B cell (primary cell): ENCODE data around the gene EMC10. TPM values are rescaled to one million over a fixed set of nuclear protein-coding genes. Genes with fewer than 3 reads are reported as not detected.

Experiments used
- ATAC-seq: fragments of 200-7000 bp; cut with Tn5 transposase; one replicate; pipeline ENCODE4 v1.10.0; 2021; ENCODE audit warnings: low read depth, mild to moderate bottlenecking, moderate number of reproducible peaks, moderate library complexity
- CTCF ChIA-PET: fragments of 350-600 bp; sonication (Branson Sonifier 250); formaldehyde crosslinking; loops from one replicate; lab custom pipeline; 2021; ENCODE audit warnings: antibody characterized with exemption, inconsistent platforms; lab: Charles Lee
- POLR2A ChIA-PET: fragments of 350-600 bp; sonication (Branson Sonifier 250); formaldehyde crosslinking; loops from one replicate; lab custom pipeline; 2021; ENCODE audit warnings: antibody characterized with exemption; lab: Charles Lee
- DNase-seq: peaks from one replicate; pipeline ENCODE4 v3.0.0; 2013
- H2AFZ ChIP-seq: 2 replicates; pipeline ENCODE4 v1.6.1; 2012; ENCODE audit warnings: mild to moderate bottlenecking, low read depth, low read length; ENCODE audit not compliant: insufficient read depth, poor library complexity, severe bottlenecking
- H3K27ac ChIP-seq, 2 donors: 1 replicate in 1 of 2; 2 replicates in 1 of 2; pipeline ENCODE4 v1.5.1; 2012 to 2013; ENCODE audit warnings: low read length in 2 of 2, mild to moderate bottlenecking in 2 of 2, moderate library complexity in 1 of 2
- H3K27me3 ChIP-seq, 4 experiments: fragments of 200-600 bp in 1 of 4; sonication (generic) in 1 of 4; replicated peaks in 1 of 4; 1 replicate in 2 of 4; 2 replicates in 2 of 4; pipeline versions ENCODE4 v1.6.1 to v1.7.0; 2013 to 2016; ENCODE audit warnings: low read length in 3 of 4, mild to moderate bottlenecking in 2 of 4, mixed read lengths in 1 of 4, moderate library complexity in 1 of 4; ENCODE audit not compliant: insufficient read depth in 4 of 4, control insufficient read depth in 3 of 4; ENCODE audit errors: control extremely low read depth in 1 of 4
- H3K36me3 ChIP-seq, 2 experiments: replicated peaks in 1 of 2; 1 replicate in 1 of 2; 2 replicates in 1 of 2; pipeline versions ENCODE4 v1.6.1 to v1.7.1; 2013; ENCODE audit warnings: low read length in 1 of 2; ENCODE audit not compliant: insufficient read depth in 2 of 2, control insufficient read depth in 1 of 2; ENCODE audit errors: control extremely low read depth in 1 of 2, extremely low read depth in 1 of 2
- H3K4me1 ChIP-seq, 2 donors: fragments of 200-600 bp in 1 of 2; sonication (generic) in 1 of 2; 1 replicate in 1 of 2; 2 replicates in 1 of 2; pipeline versions ENCODE4 v1.5.1 to v1.6.1; 2013 to 2017; ENCODE audit warnings: low read length in 2 of 2; ENCODE audit not compliant: control insufficient read depth in 2 of 2, insufficient read depth in 2 of 2
- H3K4me2 ChIP-seq: replicated peaks from 2 replicates; pipeline ENCODE3; 2012; ENCODE audit warnings: mild to moderate bottlenecking, low read depth, low read length; ENCODE audit not compliant: poor library complexity, severe bottlenecking
- H3K4me3 ChIP-seq, 5 experiments: fragments of 200-600 bp in 1 of 5; sonication (generic) in 1 of 5; 1 replicate in 3 of 5; 2 replicates in 2 of 5; pipeline versions ENCODE4 v1.5.1 to v1.7.0; 2011 to 2016; ENCODE audit warnings: low read length in 4 of 5, mild to moderate bottlenecking in 4 of 5, low read depth in 2 of 5, control low read depth in 1 of 5, moderate library complexity in 1 of 5; ENCODE audit not compliant: insufficient read depth in 1 of 5; ENCODE audit errors: control extremely low read depth in 1 of 5, extremely low read depth in 1 of 5
- H3K79me2 ChIP-seq: fragments of 200-600 bp; sonication (generic); one replicate; pipeline ENCODE4 v1.6.0; 2016; ENCODE audit warnings: low read length; ENCODE audit not compliant: control insufficient read depth, insufficient read depth
- H3K9ac ChIP-seq: fragments of 200-600 bp; sonication (generic); 2 replicates; pipeline ENCODE4 v1.6.1; 2017; ENCODE audit warnings: mild to moderate bottlenecking, low read length, moderate library complexity
- H3K9me3 ChIP-seq, 3 donors: one replicate each; pipeline versions ENCODE4 v1.6.1 to v1.7.1; 2013; ENCODE audit warnings: low read length in 2 of 3; ENCODE audit not compliant: control insufficient read depth in 2 of 3, insufficient read depth in 1 of 3; ENCODE audit errors: control extremely low read depth in 1 of 3
- H4K20me1 ChIP-seq: 2 replicates; pipeline ENCODE4 v1.6.0; 2012; ENCODE audit warnings: mild to moderate bottlenecking, low read length; ENCODE audit not compliant: insufficient read depth, control insufficient read depth, poor library complexity, severe bottlenecking
- H3K27ac Mint-ChIP-seq: one replicate; pipeline ENCODE4 v1.8.0; 2021; ENCODE audit warnings: mixed read lengths
- H3K27me3 Mint-ChIP-seq: one replicate; pipeline ENCODE4 v1.8.0; 2021; ENCODE audit warnings: mixed read lengths
- H3K4me1 Mint-ChIP-seq: one replicate; pipeline ENCODE4 v1.8.0; 2021; ENCODE audit warnings: mixed read lengths
- H3K4me3 Mint-ChIP-seq: one replicate; pipeline ENCODE4 v1.8.0; 2021; ENCODE audit warnings: mixed read lengths
- H3K9me3 Mint-ChIP-seq: one replicate; pipeline ENCODE4 v1.8.0; 2022; ENCODE audit warnings: mixed read lengths; ENCODE audit not compliant: insufficient read depth
- EZH2 ChIP-seq: IDR thresholded peaks from 2 replicates; pipeline ENCODE4 v1.6.1; 2012; ENCODE audit warnings: borderline replicate concordance, low read depth, mild to moderate bottlenecking, moderate library complexity, low read length; ENCODE audit not compliant: insufficient read depth, poor library complexity, severe bottlenecking
- WGBS: methylation state at CpG from one replicate; pipeline ENCODE4 v1.1.5; 2013; ENCODE audit warnings: missing lambda C conversion rate; ENCODE audit not compliant: insufficient coverage; 5-methylcytosine and 5-hydroxymethylcytosine counted together
- intact Hi-C: fragments of 100-400 bp; cut with micrococcal nuclease; formaldehyde crosslinking; loops from one replicate; pipeline ENCODE4 v1.10.0; 2022
- polyA plus RNA-seq: library from polyadenylated mRNA; depleted of rRNA; stranded (reverse); fragments of >200 nt; gene quantifications from 2 replicates; pipeline ENCODE4 v1.2.3, GENCODE V29; 2012
- total RNA-seq, 2 donors: library from RNA; stranded (reverse); fragments of 120-200 nt in 1 of 2; gene quantifications; 1 replicate in 1 of 2; 2 replicates in 1 of 2; pipeline versions ENCODE4 v1.2.3 to v1.2.4, GENCODE V29; 2013 to 2022
- TF ChIP-seq, protein P1 (sequence below): fragments of 200-600 bp; IDR thresholded peaks from one replicate; pipeline ENCODE4 v1.8.0; 2022; ENCODE audit warnings: antibody characterized with exemption, mild to moderate bottlenecking

The EMC10 gene
- total and polyA plus RNA-seq, 2 donors (not counting 1 experiment from before 2014, with no cell fraction given) = 51.1 to 88.1 TPM

- CTCF ChIA-PET = no interaction called here
- no peak overlapping the region for H2AFZ ChIP-seq
- POLR2A ChIA-PET = no interaction called here
- peaks cover 21% of the 10 kb centered on the region for H3K27me3 Mint-ChIP-seq
- intact Hi-C loops = no loop called here
- no peak for ATAC-seq
- TF ChIP-seq EZH2 = no peak
- TF ChIP-seq, protein P1, sequence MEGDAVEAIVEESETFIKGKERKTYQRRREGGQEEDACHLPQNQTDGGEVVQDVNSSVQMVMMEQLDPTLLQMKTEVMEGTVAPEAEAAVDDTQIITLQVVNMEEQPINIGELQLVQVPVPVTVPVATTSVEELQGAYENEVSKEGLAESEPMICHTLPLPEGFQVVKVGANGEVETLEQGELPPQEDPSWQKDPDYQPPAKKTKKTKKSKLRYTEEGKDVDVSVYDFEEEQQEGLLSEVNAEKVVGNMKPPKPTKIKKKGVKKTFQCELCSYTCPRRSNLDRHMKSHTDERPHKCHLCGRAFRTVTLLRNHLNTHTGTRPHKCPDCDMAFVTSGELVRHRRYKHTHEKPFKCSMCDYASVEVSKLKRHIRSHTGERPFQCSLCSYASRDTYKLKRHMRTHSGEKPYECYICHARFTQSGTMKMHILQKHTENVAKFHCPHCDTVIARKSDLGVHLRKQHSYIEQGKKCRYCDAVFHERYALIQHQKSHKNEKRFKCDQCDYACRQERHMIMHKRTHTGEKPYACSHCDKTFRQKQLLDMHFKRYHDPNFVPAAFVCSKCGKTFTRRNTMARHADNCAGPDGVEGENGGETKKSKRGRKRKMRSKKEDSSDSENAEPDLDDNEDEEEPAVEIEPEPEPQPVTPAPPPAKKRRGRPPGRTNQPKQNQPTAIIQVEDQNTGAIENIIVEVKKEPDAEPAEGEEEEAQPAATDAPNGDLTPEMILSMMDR = no peak
- H3K36me3 ChIP-seq = no peaks in the 10 kb centered on the region
- no peak overlapping the region for H3K27ac ChIP-seq
- H3K4me3 Mint-ChIP-seq = no peak overlapping the region
- peaks cover 0 to 21% (median 12%) of the 10 kb centered on the region in 3 donors for H3K9me3 ChIP-seq
- no peak overlapping the region for H3K27ac Mint-ChIP-seq
- 75% methylated on average over 14 of the region's 14 CpGs for WGBS
- H3K4me2 ChIP-seq = no peak overlapping the region
- peaks cover 11% of the 10 kb centered on the region for H3K9me3 Mint-ChIP-seq
- H3K4me1 Mint-ChIP-seq = no peaks in the 10 kb centered on the region
- H3K4me1 ChIP-seq = no peaks in the 10 kb centered on the region
- no peak overlapping the region for H3K4me3 ChIP-seq
- no peaks in the 10 kb centered on the region for H4K20me1 ChIP-seq
- no peak overlapping the region for H3K9ac ChIP-seq
- H3K79me2 ChIP-seq = no peaks in the 10 kb centered on the region
- peaks cover 0 to 5% (median 2%) of the 10 kb centered on the region in 4 experiments for H3K27me3 ChIP-seq
- DNase-seq = no peak
Observed at GRCh38 chr19:50531171-50531612, 54.9 kb downstream of the EMC10 start.

- peaks cover 11% of the 10 kb centered on the region for H3K9me3 Mint-ChIP-seq
- peaks cover 0 to 21% (median 12%) of the 10 kb centered on the region in 3 donors for H3K9me3 ChIP-seq
- no peak overlapping the region for H3K9ac ChIP-seq
- DNase-seq = no peak
- H3K4me1 Mint-ChIP-seq = no peaks in the 10 kb centered on the region
- no peaks in the 10 kb centered on the region for H3K36me3 ChIP-seq
- CTCF ChIA-PET = no interaction called here
- no peak overlapping the region for H3K4me3 ChIP-seq
- H3K4me2 ChIP-seq = no peak overlapping the region
- no peaks in the 10 kb centered on the region for H3K79me2 ChIP-seq
- ATAC-seq = no peak
- H2AFZ ChIP-seq = no peak overlapping the region
- H3K27me3 ChIP-seq = peaks cover 0 to 10% (median 2%) of the 10 kb centered on the region in 4 experiments
- no peaks in the 10 kb centered on the region for H4K20me1 ChIP-seq
- H3K4me1 ChIP-seq = no peaks in the 10 kb centered on the region
- peaks cover 26% of the 10 kb centered on the region for H3K27me3 Mint-ChIP-seq
- intact Hi-C loops = no loop called here
- WGBS = 90% methylated on average over 1 of the region's 4 CpGs
- TF ChIP-seq EZH2 = no peak
- TF ChIP-seq, protein P1 = no peak
- H3K27ac Mint-ChIP-seq = no peak overlapping the region
- H3K27ac ChIP-seq = no peak overlapping the region
- H3K4me3 Mint-ChIP-seq = no peak overlapping the region
- POLR2A ChIA-PET = no interaction called here
Observed at GRCh38 chr19:50532952-50533351, 56.6 kb downstream of the EMC10 start.
